GM12878 (cell line): Measurements from ENCODE around the gene SNN. TPM values are rescaled to one million over a fixed set of nuclear protein-coding genes. Genes with fewer than 3 reads are reported as not detected.

Experiments used
- ATF7 ChIP-seq: fragments of 450-650 bp; IDR thresholded peaks from 2 replicates; pipeline ENCODE4 v1.6.1; 2016; ENCODE audit warnings: low read depth, mild to moderate bottlenecking
- MXI1 ChIP-seq: fragments of 150-350 bp; IDR thresholded peaks from 2 replicates; pipeline ENCODE4 v1.6.1; 2011; ENCODE audit warnings: low read depth, mild to moderate bottlenecking, inconsistent platforms, low read length, improper control_type of control experiment
- NKRF ChIP-seq: fragments of 450-650 bp; conservative IDR thresholded peaks from 2 replicates; pipeline ENCODE4 v1.6.1; 2017; ENCODE audit warnings: mild to moderate bottlenecking, moderate library complexity
- NR2C1 ChIP-seq: fragments of 450-650 bp; IDR thresholded peaks from 2 replicates; pipeline ENCODE4 v1.6.1; 2017; ENCODE audit warnings: antibody characterized with exemption, mild to moderate bottlenecking, moderate library complexity
- NR2F1 ChIP-seq: fragments of 450-650 bp; conservative IDR thresholded peaks from 2 replicates; pipeline ENCODE4 v1.6.1; 2017; ENCODE audit warnings: mild to moderate bottlenecking
- TCF12 ChIP-seq: IDR thresholded peaks from 2 replicates; pipeline ENCODE4 v1.6.1; 2011; ENCODE audit warnings: low read depth, mild to moderate bottlenecking, low read length
- ZBTB40 ChIP-seq: fragments of 450-650 bp; IDR thresholded peaks from 2 replicates; pipeline ENCODE4 v1.6.1; 2016; ENCODE audit warnings: mild to moderate bottlenecking, moderate library complexity, borderline replicate concordance
- ZZZ3 ChIP-seq: IDR thresholded peaks from 2 replicates; pipeline ENCODE4 v1.6.1; 2011; ENCODE audit warnings: low read depth; ENCODE audit not compliant: control insufficient read depth, insufficient read length
- polyA plus RNA-seq, 11 experiments: library from polyadenylated mRNA; depleted of rRNA in 4 of 11; unstranded in 6 of 11; stranded (reverse) in 5 of 11; fragments of >200 nt; fragmentation: Nextera tagmentation in 4 of 11; fragmentation: Illumina TruSeq in 1 of 11; extraction: Ambion mirVana in 4 of 11; extraction: Trizol in 1 of 11; gene quantifications; 1 replicate in 1 of 11; 2 replicates in 10 of 11; pipeline versions ENCODE4 v1.2.1 to v1.2.3, GENCODE V29; 2011 to 2016; ENCODE audit warnings: inconsistent platforms in 2 of 11, missing spikeins in 2 of 11, low read depth in 1 of 11
- total RNA-seq, 4 experiments: library from RNA; depleted of rRNA in 3 of 4; stranded (reverse); fragments of >200 nt in 3 of 4; fragmentation: Illumina TruSeq in 1 of 4; extraction: Trizol in 1 of 4; gene quantifications; 2 replicates each; pipeline versions ENCODE4 v1.2.1 to v1.2.3, GENCODE V29; 2013 to 2021

SNN gene
- total and polyA plus RNA-seq, 10 of the 15 experiments (the other 5 are each of a cell fraction or from before 2014, with no cell fraction given): 2.2 to 43.4 (median 27.8) TPM

- TF ChIP-seq ZBTB40 (no peak), MXI1 (no peak), ZZZ3 (no peak), TCF12 (no peak), ATF7 (no peak), NR2C1 (no peak), NKRF (no peak), NR2F1 (no peak)
Measured at GRCh38 chr16:11692171-11692570, 23.9 kb downstream of the SNN start (continued).
